H9 (cell line): Measurements from ENCODE around the gene SMYD1. TPM values are rescaled to one million over a fixed set of nuclear protein-coding genes. Genes with fewer than 3 reads are reported as not detected.

Experiments used
- DNase-seq: peaks from one replicate; pipeline ENCODE4 v3.0.0-alpha.2; 2017
- H2AFZ ChIP-seq: one replicate; pipeline ENCODE4 v1.6.1; 2013; ENCODE audit warnings: mild to moderate bottlenecking, low read length, control low read depth, moderate library complexity
- H2AK5ac ChIP-seq: 2 replicates; pipeline ENCODE4 v1.6.1; 2013; ENCODE audit warnings: low read length, control low read depth, mixed read lengths; ENCODE audit not compliant: insufficient read length
- H2BK120ac ChIP-seq: one replicate; pipeline ENCODE4 v1.6.1; 2013; ENCODE audit warnings: low read depth, mild to moderate bottlenecking, low read length, control low read depth, inconsistent platforms; ENCODE audit not compliant: poor library complexity, severe bottlenecking
- H2BK12ac ChIP-seq: 2 replicates; pipeline ENCODE4 v1.6.1; 2013; ENCODE audit warnings: low read length, control low read depth, mixed read lengths, low read depth; ENCODE audit not compliant: insufficient read length
- H2BK15ac ChIP-seq: 2 replicates; pipeline ENCODE4 v1.6.1; 2013; ENCODE audit warnings: low read depth, low read length, control low read depth
- H2BK20ac ChIP-seq: one replicate; pipeline ENCODE4 v1.6.1; 2013; ENCODE audit warnings: low read depth, mild to moderate bottlenecking, low read length, control low read depth, inconsistent platforms; ENCODE audit not compliant: poor library complexity, severe bottlenecking
- H2BK5ac ChIP-seq: 2 replicates; pipeline ENCODE4 v1.6.1; 2013; ENCODE audit warnings: low read length, control low read depth, mixed read lengths; ENCODE audit not compliant: insufficient read length
- H3K14ac ChIP-seq: 2 replicates; pipeline ENCODE4 v1.6.1; 2013; ENCODE audit warnings: low read length, control low read depth; ENCODE audit not compliant: insufficient read depth
- H3K18ac ChIP-seq: 2 replicates; pipeline ENCODE4 v1.6.1; 2013; ENCODE audit warnings: low read depth, mild to moderate bottlenecking, mixed read lengths, low read length, control low read depth; ENCODE audit not compliant: insufficient read length
- H3K23ac ChIP-seq: 2 replicates; pipeline ENCODE4 v1.6.1; 2013; ENCODE audit warnings: low read length, control low read depth, mixed read lengths, low read depth; ENCODE audit not compliant: insufficient read length
- H3K23me2 ChIP-seq: 2 replicates; pipeline ENCODE4 v1.6.1; 2013; ENCODE audit warnings: low read depth, mild to moderate bottlenecking, mixed read lengths, low read length, control low read depth; ENCODE audit not compliant: insufficient read length, poor library complexity, severe bottlenecking
- H3K27ac ChIP-seq: 2 replicates; pipeline ENCODE4 v1.5.1; 2013; ENCODE audit warnings: low read length, control low read depth, mixed read lengths, low read depth; ENCODE audit not compliant: insufficient read length
- H3K27me3 ChIP-seq: 2 replicates; pipeline ENCODE4 v1.6.1; 2013; ENCODE audit warnings: low read length, control low read depth, inconsistent platforms; ENCODE audit not compliant: insufficient read depth
- H3K4ac ChIP-seq: 2 replicates; pipeline ENCODE4 v1.6.1; 2013; ENCODE audit warnings: low read depth, mild to moderate bottlenecking, control low read depth, inconsistent platforms, low read length, moderate library complexity
- H3K4me1 ChIP-seq: 2 replicates; pipeline ENCODE4 v1.6.1; 2013; ENCODE audit warnings: low read length, control low read depth, inconsistent platforms; ENCODE audit not compliant: insufficient read depth
- H3K4me2 ChIP-seq: 2 replicates; pipeline ENCODE4 v1.6.1; 2013; ENCODE audit warnings: low read length, control low read depth, mixed read lengths; ENCODE audit not compliant: insufficient read length, insufficient read depth
- H3K56ac ChIP-seq: 2 replicates; pipeline ENCODE4 v1.6.1; 2013; ENCODE audit warnings: low read depth, mild to moderate bottlenecking, mixed read lengths, low read length, control low read depth; ENCODE audit not compliant: insufficient read length
- H3K79me1 ChIP-seq: 2 replicates; pipeline ENCODE4 v1.6.1; 2013; ENCODE audit warnings: low read depth, mild to moderate bottlenecking, moderate library complexity, low read length, control low read depth, inconsistent platforms; ENCODE audit not compliant: insufficient read depth, poor library complexity, severe bottlenecking
- H3K79me2 ChIP-seq: 2 replicates; pipeline ENCODE4 v1.6.1; 2013; ENCODE audit warnings: low read length, control low read depth, inconsistent platforms; ENCODE audit not compliant: insufficient read depth
- H3K9ac ChIP-seq: 2 replicates; pipeline ENCODE4 v1.6.1; 2013; ENCODE audit warnings: low read length, control low read depth, mixed read lengths; ENCODE audit not compliant: insufficient read length; ENCODE audit errors: extremely low read depth
- H3K9me3 ChIP-seq: one replicate; pipeline ENCODE4 v1.6.1; 2013; ENCODE audit warnings: low read depth, low read length, inconsistent platforms; ENCODE audit not compliant: control insufficient read depth
- H3T11ph ChIP-seq: one replicate; pipeline ENCODE4 v1.6.1; 2013; ENCODE audit warnings: mild to moderate bottlenecking, low read length, control low read depth, inconsistent platforms
- H4K20me1 ChIP-seq: one replicate; pipeline ENCODE4 v1.6.1; 2013; ENCODE audit not compliant: control insufficient read depth, insufficient read length, insufficient read depth
- H4K5ac ChIP-seq: 2 replicates; pipeline ENCODE4 v1.6.1; 2013; ENCODE audit warnings: low read depth, mild to moderate bottlenecking, mixed read lengths, low read length, control low read depth; ENCODE audit not compliant: insufficient read length
- H4K8ac ChIP-seq: replicated peaks from 2 replicates; pipeline ENCODE4 v1.6.1; 2013; ENCODE audit warnings: low read length, control low read depth, mixed read lengths, low read depth; ENCODE audit not compliant: insufficient read length
- H4K91ac ChIP-seq: 2 replicates; pipeline ENCODE4 v1.6.1; 2013; ENCODE audit warnings: low read depth, mild to moderate bottlenecking, moderate library complexity, mixed read lengths, low read length, control low read depth; ENCODE audit not compliant: insufficient read length
- H3K27ac Mint-ChIP-seq, 3 experiments: 2 replicates in 2 of 3; 3 replicates in 1 of 3; pipeline ENCODE4 v1.8.0; 2020 to 2021; ENCODE audit warnings: mixed read lengths in 3 of 3, mild to moderate bottlenecking in 1 of 3, moderate library complexity in 1 of 3
- H3K27me3 Mint-ChIP-seq: 2 replicates; pipeline ENCODE4 v1.8.0; 2021; ENCODE audit warnings: low read depth, mild to moderate bottlenecking, moderate library complexity, mixed read lengths
- H3K36me3 Mint-ChIP-seq, 3 experiments: 2 replicates in 2 of 3; 3 replicates in 1 of 3; pipeline ENCODE4 v1.8.0; 2020 to 2021; ENCODE audit warnings: low read depth in 3 of 3, mixed read lengths in 3 of 3; ENCODE audit not compliant: insufficient read depth in 1 of 3
- H3K4me1 Mint-ChIP-seq, 2 experiments: 2 replicates each; pipeline ENCODE4 v1.8.0; 2020; ENCODE audit warnings: mixed read lengths in 2 of 2
- H3K4me3 Mint-ChIP-seq, 2 experiments: 2 replicates in 1 of 2; 3 replicates in 1 of 2; pipeline ENCODE4 v1.8.0; 2020 to 2021; ENCODE audit warnings: mild to moderate bottlenecking in 2 of 2, mixed read lengths in 2 of 2, moderate library complexity in 1 of 2
- H3K9me3 Mint-ChIP-seq, 2 experiments: 2 replicates in 1 of 2; 3 replicates in 1 of 2; pipeline ENCODE4 v1.8.0; 2020; ENCODE audit warnings: mild to moderate bottlenecking in 2 of 2, mixed read lengths in 2 of 2, moderate library complexity in 1 of 2
- WGBS: extraction: QIAGEN DNeasy Blood & Tissue Kit; methylation state at CpG from one replicate; pipeline ENCODE4 v1.1.7; 2013; ENCODE audit warnings: missing lambda C conversion rate, low lambda C conversion rate, mixed read lengths; ENCODE audit not compliant: insufficient read length; ENCODE audit errors: extremely low coverage; 5-methylcytosine and 5-hydroxymethylcytosine counted together
- total RNA-seq: library from RNA; stranded (reverse); gene quantifications from 2 replicates; pipeline ENCODE4 v1.2.1, GENCODE V29; 2021
- TF ChIP-seq, protein P1 (sequence below): fragments of 200-600 bp; sonication (generic); conservative IDR thresholded peaks from 3 replicates; pipeline ENCODE4 v1.8.0; 2021; ENCODE audit warnings: antibody characterized with exemption, mild to moderate bottlenecking

The SMYD1 gene
- total RNA-seq, 1 experiment from 2014 or later, result not detected

DNA sequence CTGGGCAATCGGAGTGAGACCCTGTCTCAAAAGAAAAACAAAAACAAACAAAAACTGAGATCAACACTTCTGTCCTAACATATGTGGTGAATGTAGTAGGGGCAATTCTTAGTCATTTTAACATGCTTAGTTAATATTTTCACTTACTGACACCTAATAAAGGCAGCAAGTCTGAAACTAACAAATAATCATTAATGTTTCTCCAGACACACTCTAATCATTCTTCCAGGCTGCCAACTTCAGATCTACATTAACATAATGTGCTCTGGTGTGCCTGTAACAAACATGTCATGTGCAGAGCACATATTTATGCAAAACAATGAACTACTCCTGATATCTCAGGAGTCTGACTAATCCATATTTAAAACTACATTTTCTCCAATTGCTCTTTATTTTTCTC lies 18.0 kb upstream of the SMYD1 start:
- Histone ChIP-seq H3K14ac (no peak overlapping the region), H3K79me1 (peaks cover 3% of the 10 kb centered on the region), H3K79me2 (no peaks in the 10 kb centered on the region; the same call in 1 of the 2 replicates), H3K56ac (no peak overlapping the region), H4K91ac (no peak overlapping the region), H2BK5ac (no peak overlapping the region), H2AFZ (no peak overlapping the region), H3K18ac (no peak overlapping the region), H2BK12ac (no peak overlapping the region), H3K27ac (no peak overlapping the region), H2BK120ac (no peak overlapping the region), H4K5ac (no peak overlapping the region), H3K4me1 (no peaks in the 10 kb centered on the region; the same call in 1 of the 2 replicates), H2AK5ac (no peak overlapping the region), H3K4me2 (no peak overlapping the region), H4K8ac (no peak overlapping the region), H4K20me1 (no peaks in the 10 kb centered on the region), H3K23ac (no peak overlapping the region), H3K27me3 (no peaks in the 10 kb centered on the region), H3K9me3 (no peaks in the 10 kb centered on the region), H2BK20ac (no peak overlapping the region), H3K4ac (no peak overlapping the region), H3K9ac (no peak overlapping the region), H3K23me2 (no peaks in the 10 kb centered on the region), H3T11ph (no peak overlapping the region), H2BK15ac (no peak overlapping the region)
- no peaks in the 10 kb centered on the region for H3K27me3 Mint-ChIP-seq
- no peaks in the 10 kb centered on the region; a peak in 1 of 5 replicates for H3K9me3 Mint-ChIP-seq
- no peak for DNase-seq
- no peak overlapping the region for H3K4me3 Mint-ChIP-seq
- peaks cover 16% of the 10 kb centered on the region in 2 experiments for H3K4me1 Mint-ChIP-seq
- TF ChIP-seq, protein P1, sequence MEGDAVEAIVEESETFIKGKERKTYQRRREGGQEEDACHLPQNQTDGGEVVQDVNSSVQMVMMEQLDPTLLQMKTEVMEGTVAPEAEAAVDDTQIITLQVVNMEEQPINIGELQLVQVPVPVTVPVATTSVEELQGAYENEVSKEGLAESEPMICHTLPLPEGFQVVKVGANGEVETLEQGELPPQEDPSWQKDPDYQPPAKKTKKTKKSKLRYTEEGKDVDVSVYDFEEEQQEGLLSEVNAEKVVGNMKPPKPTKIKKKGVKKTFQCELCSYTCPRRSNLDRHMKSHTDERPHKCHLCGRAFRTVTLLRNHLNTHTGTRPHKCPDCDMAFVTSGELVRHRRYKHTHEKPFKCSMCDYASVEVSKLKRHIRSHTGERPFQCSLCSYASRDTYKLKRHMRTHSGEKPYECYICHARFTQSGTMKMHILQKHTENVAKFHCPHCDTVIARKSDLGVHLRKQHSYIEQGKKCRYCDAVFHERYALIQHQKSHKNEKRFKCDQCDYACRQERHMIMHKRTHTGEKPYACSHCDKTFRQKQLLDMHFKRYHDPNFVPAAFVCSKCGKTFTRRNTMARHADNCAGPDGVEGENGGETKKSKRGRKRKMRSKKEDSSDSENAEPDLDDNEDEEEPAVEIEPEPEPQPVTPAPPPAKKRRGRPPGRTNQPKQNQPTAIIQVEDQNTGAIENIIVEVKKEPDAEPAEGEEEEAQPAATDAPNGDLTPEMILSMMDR, result no peak
- no CpG with 5 or more reads among the region's 1 CpG for WGBS
- peaks cover 3 to 13% (median 3%) of the 10 kb centered on the region in 3 experiments; a peak in 4 of 7 replicates for H3K36me3 Mint-ChIP-seq
- peak overlapping the region in 2 of 3 experiments; percentile 44 to 91; a peak in 3 of 7 replicates for H3K27ac Mint-ChIP-seq
